Thoracic aorta endothelial cell (primary cell): ENCODE measurements around the gene RELN. TPM values are rescaled to one million over a fixed set of nuclear protein-coding genes. Genes with fewer than 3 reads are reported as not detected.

Experiments used
- small RNA-seq: library from RNA; depleted of rRNA; stranded (forward); fragments of <200 nt; gene quantifications from one replicate; pipeline ENCODE3, GENCODE V24; 2012
- total RNA-seq: library from RNA; depleted of rRNA; stranded (reverse); fragments of >200 nt; gene quantifications from 2 replicates; pipeline ENCODE4 v1.2.3, GENCODE V29; 2012

The RELN gene
- 2.1 and 5.2 TPM in 2 replicates for total RNA-seq

GRCh38 chr7:103989200-103989784 lies at the start of gene RELN:
Gene RELN, minus strand, starts transcription at chr7:103989658. Its CDS starts 302 bp downstream, at chr7:103989356.

GRCh38 chr7:103446049-103446520 lies 543.4 kb downstream of the RELN start, which contains the start of gene SLC26A5:
Gene SLC26A5, minus strand, starts transcription at chr7:103446207. Its CDS starts 24,693 bp downstream, at chr7:103421514.

Small RNA genes lying within 50 kb of the gene (small RNA-seq; reads per million reads assigned to genes)
- not detected for gene RF00019

Other genes starting within 250 kb of the RELN start
- 52.3 and 53.2 TPM in 2 replicates for gene ORC5, start 218.4 kb upstream of the RELN start, total RNA-seq